Bronchial epithelial cell (primary cell): ENCODE results near the gene LCE2A. TPM values are rescaled to one million over a fixed set of nuclear protein-coding genes. Genes with fewer than 3 reads are reported as not detected.

Experiments used
- DNase-seq: peaks from one replicate; pipeline ENCODE4 v3.0.0-alpha.2; 2010; ENCODE audit warnings: low read depth
- FAIRE-seq: peaks from 2 replicates; lab custom pipeline; 2011; peaks lifted over from hg19 to GRCh38; lab: Jason Lieb, UNC
- H3K27me3 ChIP-seq: 2 replicates; pipeline ENCODE4 v1.5.1; 2011; ENCODE audit warnings: low read length; ENCODE audit not compliant: control insufficient read depth, insufficient read depth
- H3K36me3 ChIP-seq: 2 replicates; pipeline ENCODE4 v1.5.1; 2011; ENCODE audit warnings: low read length; ENCODE audit not compliant: control insufficient read depth, insufficient read depth
- H3K4me3 ChIP-seq: 2 replicates; pipeline ENCODE4 v1.5.1; 2011; ENCODE audit warnings: mild to moderate bottlenecking, low read depth, low read length, control low read depth
- total RNA-seq: library from RNA; depleted of rRNA; stranded (reverse); fragments of >200 nt; gene quantifications from 2 replicates; pipeline ENCODE4 v1.2.1, GENCODE V29; 2014
- TF ChIP-seq, protein P1 (sequence below): IDR thresholded peaks from 2 replicates; pipeline ENCODE4 v1.5.1; 2011; ENCODE audit warnings: mild to moderate bottlenecking, moderate library complexity, low read length, control low read depth, inconsistent platforms; ENCODE audit not compliant: insufficient read depth, severe bottlenecking

Gene LCE2A
- total RNA-seq, 1 donor from 2014 or later: not detected

DNA sequence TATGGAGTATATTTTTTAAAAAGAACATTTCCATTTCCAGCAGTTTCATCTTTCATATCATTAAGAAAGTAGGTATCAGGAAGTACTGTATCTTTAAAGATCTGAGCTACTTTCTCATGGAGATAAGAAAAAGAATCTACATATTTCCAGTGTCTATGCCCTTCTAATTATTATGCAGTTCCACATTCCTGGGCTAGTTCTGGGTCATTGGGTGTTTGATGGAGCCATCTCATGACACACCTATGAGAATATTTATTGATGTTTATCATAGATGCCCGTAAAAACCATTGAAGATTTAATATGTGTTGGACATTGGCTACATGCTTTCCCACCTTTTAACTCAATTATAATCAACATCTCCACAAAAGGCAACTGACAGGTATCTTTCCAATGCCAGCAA is 30.8 kb downstream of the LCE2A start:
- no peak for DNase-seq
- H3K36me3 ChIP-seq: no peaks in the 10 kb centered on the region
- TF ChIP-seq, protein P1, sequence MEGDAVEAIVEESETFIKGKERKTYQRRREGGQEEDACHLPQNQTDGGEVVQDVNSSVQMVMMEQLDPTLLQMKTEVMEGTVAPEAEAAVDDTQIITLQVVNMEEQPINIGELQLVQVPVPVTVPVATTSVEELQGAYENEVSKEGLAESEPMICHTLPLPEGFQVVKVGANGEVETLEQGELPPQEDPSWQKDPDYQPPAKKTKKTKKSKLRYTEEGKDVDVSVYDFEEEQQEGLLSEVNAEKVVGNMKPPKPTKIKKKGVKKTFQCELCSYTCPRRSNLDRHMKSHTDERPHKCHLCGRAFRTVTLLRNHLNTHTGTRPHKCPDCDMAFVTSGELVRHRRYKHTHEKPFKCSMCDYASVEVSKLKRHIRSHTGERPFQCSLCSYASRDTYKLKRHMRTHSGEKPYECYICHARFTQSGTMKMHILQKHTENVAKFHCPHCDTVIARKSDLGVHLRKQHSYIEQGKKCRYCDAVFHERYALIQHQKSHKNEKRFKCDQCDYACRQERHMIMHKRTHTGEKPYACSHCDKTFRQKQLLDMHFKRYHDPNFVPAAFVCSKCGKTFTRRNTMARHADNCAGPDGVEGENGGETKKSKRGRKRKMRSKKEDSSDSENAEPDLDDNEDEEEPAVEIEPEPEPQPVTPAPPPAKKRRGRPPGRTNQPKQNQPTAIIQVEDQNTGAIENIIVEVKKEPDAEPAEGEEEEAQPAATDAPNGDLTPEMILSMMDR: no peak
- no peak overlapping the region for H3K4me3 ChIP-seq
- FAIRE-seq: no peak
- H3K27me3 ChIP-seq: no peaks in the 10 kb centered on the region

DNA sequence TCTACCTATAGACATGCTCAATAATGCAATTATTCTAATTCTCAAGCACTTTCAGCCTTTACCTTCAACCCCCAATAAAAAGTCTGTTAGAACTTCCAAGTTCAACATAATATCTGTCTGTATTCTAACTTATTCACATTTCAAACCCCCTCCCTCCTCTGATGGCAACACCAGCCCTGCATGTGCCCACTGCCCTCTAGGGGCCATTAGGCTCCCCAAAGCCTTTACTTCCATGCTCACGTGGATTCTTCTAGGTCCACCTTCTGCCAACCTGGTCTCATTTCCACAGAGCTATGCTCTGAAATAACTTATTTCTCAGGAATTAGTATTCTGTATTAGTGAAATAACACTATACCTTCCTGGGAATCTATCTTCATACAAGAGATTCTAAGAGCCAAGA is 37.5 kb downstream of the LCE2A start:
- DNase-seq (no peak), FAIRE-seq (no peak)
- Histone ChIP-seq H3K36me3 (no peaks in the 10 kb centered on the region), H3K27me3 (no peaks in the 10 kb centered on the region), H3K4me3 (no peak overlapping the region)
- TF ChIP-seq, protein P1: peak; percentile 59

DNA sequence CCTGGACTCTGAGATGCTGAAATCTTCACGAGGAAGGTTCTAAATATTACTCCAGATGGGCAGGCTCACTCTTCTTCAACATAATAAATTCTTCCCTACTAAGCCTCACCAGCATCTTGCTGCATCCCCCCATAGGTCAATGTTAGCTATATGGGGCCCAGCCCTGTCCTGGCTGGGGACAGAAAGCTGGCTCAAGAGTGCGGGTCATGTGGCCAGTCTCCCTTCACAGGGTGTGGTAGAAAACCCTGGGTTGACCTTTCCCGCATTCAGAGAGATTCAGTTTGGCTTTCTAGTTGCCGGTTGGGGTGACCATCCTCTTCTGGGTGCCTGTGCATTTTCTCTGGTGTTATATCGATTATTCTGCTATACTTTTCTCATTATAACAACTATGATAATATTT is 39.9 kb downstream of the LCE2A start:
- FAIRE-seq (no peak), DNase-seq (no peak)
- TF ChIP-seq, protein P1: no peak
- H3K4me3 ChIP-seq: no peak overlapping the region
- no peaks in the 10 kb centered on the region for H3K27me3 ChIP-seq
- H3K36me3 ChIP-seq: no peaks in the 10 kb centered on the region

DNA sequence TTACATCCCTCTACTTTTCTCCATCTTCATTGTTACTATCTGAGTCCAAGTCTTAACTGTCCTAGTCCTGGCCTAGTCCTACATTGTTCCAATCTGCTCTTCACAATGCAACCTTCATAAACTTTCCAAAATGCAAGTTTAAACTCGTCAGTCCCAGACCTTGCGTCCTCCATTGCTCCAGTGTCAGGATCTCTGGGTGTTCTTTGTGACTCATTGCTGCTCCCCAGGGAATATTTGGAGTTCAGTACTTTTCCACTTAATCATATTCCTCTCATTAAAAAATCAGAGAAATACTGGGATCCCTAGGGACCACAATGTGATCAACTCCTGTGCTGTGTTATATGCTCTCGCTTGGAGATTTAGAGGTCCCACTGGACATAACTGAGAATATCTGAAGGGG is 41.7 kb downstream of the LCE2A start:
- TF ChIP-seq, protein P1: no peak
- FAIRE-seq: no peak
- Histone ChIP-seq H3K4me3 (no peak overlapping the region), H3K27me3 (no peaks in the 10 kb centered on the region), H3K36me3 (no peaks in the 10 kb centered on the region)
- DNase-seq: peak; percentile 93

DNA sequence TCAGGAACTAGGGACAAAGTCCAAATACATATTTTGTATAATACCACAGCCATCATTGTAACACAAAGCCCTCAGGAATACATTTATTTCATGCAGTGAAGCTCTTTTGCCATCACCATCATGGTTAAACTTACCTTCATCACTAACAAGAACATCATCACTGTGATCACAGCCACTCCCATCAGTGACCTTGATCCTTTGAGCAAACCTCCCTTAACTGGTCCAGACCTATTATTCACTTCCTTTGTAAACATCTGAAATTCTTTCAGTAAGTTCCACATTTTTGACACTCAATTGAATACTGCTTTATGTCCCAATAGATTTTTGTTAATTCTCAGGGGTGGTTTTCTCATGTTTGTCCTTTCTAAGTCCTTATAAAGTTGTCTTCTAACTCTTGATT is 43.5 kb downstream of the LCE2A start:
- no peak overlapping the region for H3K4me3 ChIP-seq
- DNase-seq (peak; percentile 69), FAIRE-seq (no peak)
- no peaks in the 10 kb centered on the region for H3K36me3 ChIP-seq
- no peaks in the 10 kb centered on the region for H3K27me3 ChIP-seq
- TF ChIP-seq, protein P1: no peak
